GM21528 (cell line): ENCODE data around the gene PARS2.

Experiments used
- ATAC-seq: cut with Tn5 transposase; IDR thresholded peaks from one replicate; pipeline ENCODE4 v1.9.1; 2021; ENCODE audit warnings: mild to moderate bottlenecking, moderate library complexity; ENCODE audit not compliant: unreplicated experiment, low FRiP score

Gene PARS2

DNA sequence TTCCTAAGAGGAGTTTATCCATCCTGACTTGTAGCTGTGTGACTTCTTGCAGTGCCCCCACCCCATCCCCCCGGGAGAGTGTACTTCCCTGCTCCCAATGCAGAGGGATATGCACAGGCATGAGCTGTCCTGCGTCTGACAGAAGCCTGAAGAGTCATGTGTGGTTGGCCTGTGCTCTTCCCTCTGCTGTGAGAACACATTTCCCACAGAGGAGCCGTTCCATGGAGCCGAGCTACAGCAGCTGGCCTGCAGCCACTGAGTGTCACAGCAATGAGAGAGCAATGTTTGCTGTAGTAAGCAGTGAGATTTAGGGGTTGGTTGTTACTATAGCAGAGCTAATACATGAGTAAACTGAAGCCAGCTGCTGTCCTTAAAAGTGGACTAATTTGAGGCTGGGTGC is 22.0 kb downstream of the PARS2 start:
- no peak for ATAC-seq

DNA sequence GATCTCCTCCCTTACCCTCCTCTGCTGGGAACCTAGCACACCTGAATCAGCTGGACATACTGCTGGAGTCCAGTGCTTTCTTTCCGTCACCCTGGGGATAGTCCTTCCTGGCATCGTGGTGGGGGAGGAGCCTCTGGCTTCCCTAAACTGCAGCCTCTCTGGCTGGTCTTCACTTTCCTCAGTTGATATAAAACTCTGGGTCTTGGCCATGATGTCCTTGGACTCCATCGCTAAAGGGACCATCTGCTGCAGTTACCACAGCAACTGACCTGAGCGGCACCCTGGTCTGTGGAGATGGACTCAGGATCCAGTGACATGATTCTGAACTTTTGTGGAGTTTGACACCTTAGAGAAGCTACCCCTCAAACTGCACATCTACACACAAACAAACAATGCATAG is 22.8 kb downstream of the PARS2 start:
- ATAC-seq = no peak

DNA sequence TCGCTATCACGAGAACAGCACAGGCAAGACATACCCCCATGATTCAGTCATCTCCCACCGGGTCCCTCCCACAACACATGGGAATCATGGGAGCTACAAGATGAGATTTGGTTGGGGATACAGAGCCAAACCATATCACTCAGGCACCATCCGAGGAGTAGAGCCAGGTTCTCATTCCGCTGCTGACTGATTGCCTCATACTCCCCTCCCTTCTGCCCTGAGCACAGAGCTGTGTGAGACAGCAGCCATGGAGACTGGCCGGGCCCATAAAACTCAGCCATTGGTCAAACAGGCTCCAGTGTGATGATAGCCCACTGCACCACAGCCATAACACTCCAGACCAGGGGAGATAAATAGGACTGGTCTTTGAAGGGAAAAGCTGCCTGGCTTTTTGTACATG is 26.1 kb downstream of the PARS2 start:
- ATAC-seq = no peak

DNA sequence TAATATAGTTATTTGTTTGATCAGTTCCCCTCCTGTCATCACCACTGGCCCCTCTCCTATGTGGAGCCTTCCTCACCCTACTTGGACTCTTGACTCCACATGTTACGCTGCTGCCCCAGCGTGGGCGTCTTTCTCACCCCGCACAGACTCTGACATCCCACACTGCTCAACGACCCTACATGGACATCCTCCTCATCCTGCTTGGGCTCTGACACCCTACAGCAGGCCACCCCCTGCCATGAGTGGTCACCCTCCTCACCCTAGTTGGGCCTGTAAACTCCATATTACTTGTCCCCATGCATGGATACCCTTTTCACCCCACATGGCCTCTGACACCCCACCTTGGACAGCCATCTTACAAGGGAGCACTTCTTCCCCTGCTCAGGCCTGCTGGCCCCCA is 27.6 kb downstream of the PARS2 start:
- ATAC-seq = no peak

DNA sequence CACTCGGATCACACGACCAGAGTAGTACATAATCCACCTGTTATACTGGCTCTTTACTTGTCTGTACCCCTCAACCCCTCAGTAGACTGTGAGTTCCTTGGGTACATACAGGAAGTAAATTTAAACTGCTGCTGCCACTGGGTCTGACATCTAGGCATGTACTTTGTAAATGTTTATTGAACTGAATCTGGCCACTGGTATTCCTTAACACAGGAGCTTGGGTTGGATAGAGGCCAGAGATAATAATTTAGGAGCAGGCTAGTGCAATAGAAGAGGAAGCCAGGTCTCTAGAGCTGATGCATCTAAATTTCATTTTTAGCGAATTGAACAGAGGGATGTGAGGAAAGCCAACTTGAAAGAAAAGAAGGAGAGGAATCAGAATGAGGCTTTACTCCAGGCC is 36.3 kb downstream of the PARS2 start:
- no peak for ATAC-seq

DNA sequence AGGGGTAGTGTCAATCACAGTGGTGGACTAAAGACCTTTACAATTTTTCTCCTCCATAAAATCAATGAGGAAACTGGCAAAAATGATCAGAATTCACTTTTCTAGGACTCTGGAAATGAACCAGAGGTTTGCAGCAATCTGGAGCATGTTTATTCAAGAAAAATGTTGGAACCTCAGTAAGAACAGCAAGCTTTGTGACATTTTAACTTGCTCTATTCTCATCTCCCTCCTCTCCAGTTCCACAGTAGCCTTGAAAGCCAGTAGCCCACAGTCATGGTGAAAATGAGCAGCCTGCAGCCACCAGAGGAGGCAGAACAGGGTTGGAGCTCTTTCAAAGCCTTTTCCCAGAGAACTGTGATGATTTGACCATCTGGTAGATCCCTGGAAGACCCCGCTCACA is 39.6 kb downstream of the PARS2 start:
- no peak for ATAC-seq

DNA sequence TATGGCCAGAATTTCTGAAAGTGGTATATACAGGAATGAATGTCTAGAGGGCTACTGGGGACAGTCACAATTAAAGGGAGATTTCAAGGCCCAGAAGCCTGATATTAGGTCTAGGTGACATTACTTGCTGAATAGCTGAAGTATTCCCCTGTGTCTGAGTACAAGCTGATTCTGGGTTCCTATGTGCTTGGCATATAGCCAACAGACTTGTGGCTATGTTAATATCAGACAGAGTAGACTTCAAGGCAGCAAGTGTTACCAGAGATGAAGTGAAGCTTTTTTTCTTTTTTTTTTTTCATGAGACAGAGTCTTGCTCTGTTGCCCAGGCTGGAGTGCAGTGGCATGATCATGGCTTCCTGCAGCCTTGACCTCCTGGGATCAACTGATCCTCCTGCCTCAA is 40.3 kb downstream of the PARS2 start:
- no peak for ATAC-seq

DNA sequence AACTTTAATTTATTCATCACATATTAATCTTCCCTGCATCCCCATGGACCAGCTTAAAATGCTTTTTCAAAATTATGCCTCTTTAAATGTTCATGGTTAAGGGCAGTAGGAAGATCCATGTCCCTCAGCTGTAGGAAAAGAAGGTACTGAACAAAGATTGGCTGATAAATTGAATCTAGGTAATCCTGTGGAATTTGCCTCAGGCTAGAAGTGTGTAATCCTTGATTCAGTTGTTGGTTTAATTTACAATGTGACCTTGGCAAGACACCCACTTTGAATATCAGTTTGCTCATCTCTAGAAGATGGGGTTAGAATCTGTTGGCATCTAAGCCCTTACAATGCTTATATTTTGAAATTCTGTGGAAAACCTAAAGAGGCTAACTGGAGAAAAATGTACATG is 42.6 kb downstream of the PARS2 start:
- ATAC-seq = no peak

DNA sequence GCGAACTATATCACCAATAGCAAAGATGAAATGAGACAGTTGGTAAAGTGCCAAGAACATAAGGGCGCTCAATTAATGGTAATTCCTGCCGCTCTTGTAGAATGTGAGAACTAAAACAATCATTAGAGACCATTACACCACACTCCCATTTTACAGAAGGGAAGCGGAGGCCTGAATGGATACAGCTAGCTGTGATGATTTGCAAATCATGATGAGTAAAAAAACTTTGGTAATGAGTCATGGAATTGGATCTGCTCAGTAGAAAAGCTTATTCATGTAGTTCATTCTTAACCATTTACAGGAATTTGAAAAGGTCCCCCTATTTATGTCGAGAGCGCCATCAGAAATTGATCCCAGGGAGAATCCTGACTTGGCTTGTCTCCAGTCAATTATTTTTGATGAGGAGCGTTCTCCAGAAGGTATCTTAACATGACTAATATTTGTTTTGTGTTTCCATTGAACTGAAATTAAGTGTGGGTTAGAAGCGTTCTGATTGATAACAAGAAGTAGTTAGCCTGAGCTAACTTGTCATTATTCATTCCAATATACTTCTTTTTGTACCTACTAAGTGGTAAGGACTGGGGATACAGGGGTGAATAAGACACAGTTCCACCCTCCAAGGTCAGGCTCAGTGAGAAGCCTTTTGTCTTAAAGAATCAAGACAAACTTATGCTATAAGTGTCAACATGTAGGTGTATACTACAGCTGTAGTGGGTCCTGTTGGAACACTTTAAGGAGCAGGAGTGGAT is 47.9 kb downstream of the PARS2 start:
- no peak for ATAC-seq

DNA sequence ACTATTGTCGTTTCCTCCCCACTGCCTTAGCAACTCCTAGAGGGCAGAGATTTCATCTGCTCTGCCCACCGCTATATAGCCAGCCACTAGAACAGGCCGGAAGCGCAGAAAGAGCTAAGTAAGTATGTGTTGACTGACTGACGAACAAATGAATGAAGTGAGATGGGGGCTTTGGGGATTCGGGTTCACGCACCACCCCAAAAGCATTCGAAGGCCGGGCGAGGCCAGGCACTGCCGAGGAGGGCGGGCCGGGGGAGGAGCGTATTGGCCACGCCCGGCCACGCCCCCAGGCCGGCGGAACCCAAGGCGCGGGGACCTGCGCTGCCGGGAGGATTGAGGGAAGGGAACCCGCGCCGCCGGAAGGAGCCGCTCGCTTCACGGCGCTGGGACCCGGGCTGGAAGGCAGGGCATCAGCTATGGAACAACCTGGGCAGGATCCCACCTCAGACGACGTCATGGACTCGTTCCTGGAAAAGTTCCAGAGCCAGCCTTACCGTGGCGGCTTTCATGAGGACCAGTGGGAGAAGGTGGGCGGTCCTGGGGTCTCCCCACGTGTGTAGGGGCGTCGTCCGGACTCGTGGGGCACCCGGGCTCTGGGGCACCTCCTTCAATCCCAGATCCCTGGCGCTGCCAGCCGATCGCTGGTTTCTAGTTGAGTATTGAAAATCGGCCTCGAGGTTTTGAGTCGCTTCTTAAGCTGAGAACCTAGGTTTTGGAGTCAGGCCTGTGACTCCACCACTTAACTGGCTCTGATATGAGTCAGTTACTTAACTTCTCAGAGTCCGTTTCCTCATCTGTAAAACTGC is 48.6 kb downstream of the PARS2 start, which contains the start of gene TTC4:
Gene TTC4 (plus strand): TSS at position 369 of the 806 bp plus-strand sequence. CDS start 48 bp downstream, at position 417.
- peak; percentile 95 for ATAC-seq

DNA sequence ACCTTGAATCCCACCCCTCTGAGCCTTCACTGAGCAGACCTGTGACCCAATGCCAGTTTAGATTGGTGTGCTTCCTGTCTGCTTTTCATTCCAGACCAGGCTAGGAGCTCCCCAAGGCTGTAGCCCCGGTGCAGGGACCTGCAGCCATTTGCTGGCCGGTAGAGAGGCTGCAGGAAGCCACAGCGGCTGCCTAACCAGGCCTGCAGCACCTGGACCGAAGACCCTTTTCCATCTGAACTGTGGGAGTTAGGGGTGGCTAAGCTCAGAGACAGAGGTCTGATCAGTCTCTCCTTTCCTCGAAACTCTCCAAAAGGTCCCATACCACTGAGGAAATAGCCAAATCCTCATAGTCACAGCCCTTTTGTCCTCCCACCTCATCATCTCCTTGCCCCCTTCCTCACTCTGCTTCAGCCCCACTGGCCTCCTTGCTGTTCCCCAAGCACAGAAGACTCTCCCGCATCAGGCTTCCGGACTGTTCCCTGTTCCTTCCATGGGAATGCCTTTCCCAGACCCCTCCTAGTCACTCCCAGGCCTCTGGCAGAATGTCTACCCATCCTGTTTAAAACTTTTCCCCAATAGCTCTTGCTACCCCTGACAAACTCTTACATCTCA is 49.3 kb downstream of the PARS2 start:
- no peak for ATAC-seq

DNA sequence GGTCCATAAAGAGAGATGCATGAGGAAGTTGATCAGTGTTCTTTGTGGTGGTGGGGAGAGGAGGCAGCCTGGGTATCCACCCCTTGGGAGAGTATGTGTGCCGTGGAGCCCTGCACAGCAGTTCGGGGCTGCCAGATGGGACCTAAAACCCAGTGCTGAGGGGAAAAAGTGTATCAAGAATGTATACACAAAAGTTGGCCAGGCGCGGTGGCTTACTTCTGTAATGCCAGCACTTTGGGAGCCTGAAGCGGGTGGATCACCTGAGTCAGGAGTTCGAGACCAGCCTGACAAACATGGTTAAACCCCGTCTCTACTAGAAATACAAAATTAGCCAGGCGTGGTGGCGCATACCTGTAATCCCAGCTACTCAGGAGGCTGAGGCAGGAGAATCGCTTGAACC is 52.8 kb downstream of the PARS2 start:
- no peak for ATAC-seq

DNA sequence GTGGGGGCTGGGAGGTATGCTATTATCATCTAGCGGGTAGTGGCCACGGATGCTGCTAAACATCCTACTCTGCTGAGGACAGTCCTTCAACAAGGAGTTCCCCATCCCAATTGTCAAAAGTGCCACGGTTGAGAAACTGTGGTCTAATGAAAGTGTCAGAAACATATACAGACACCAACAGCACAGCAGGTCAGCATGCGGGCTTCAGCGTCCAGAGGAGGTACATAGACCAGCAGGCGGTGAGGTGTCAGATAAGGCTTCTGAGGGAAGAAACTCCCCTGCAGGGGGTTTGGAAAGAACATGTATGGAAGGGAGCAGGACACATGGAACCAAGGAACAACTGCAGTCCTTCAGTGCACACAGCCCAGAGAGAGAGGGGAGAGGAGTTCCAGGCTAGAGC is 53.5 kb downstream of the PARS2 start:
- no peak for ATAC-seq

DNA sequence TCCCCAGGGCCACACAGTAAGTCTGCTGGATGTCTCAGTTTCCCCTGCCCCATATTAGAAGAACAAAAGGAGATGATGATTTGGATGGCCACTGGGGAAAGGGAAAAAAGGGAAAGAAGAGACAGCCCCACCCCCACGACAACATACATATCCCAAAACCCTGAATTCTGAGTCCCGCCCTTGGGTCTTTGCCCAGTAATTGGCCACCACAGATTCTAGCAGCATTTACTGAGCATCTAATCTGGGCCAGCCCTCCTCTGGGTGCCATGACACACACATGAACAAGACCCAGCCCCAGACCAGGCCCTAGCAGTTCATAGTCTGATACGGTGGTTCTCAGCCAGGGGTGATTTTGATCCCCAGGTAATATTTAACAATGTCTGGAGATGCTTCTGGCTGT is 53.9 kb downstream of the PARS2 start:
- ATAC-seq = no peak

DNA sequence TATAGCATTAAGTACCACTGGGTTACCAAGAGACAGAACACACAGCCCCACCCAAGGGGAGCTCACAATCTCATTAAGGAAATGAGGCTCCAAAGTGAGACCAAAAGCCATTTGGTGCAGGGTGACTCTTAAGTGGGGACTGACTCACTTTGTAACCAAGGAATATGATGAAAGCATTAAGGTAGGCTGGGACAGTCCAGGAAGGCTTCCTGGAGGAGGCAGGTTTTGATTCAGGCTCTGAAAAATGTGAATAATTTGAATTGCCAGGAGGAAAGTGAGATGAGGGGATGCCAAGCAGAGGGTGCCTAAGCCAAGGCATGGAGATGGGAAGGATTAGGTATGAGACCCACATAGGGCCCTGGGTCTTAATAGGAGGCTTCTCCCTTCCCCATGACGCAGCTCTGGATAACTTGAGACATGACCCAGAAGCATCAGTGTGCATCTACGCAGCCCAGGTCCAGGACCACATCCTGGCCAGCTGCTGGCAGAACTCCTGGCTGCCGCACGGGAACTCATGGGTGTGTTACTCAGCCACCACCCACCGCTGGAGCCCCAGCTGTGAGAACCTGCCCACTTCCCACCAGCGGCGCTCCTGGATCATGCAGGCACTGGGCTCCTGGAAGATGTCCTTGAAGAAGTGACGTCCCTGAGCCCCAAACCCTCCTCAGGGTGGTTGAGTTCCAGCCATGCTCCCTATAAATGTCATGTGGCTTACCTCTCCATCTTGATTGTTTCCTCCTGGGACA is 54.6 kb downstream of the PARS2 start:
- ATAC-seq = no peak

DNA sequence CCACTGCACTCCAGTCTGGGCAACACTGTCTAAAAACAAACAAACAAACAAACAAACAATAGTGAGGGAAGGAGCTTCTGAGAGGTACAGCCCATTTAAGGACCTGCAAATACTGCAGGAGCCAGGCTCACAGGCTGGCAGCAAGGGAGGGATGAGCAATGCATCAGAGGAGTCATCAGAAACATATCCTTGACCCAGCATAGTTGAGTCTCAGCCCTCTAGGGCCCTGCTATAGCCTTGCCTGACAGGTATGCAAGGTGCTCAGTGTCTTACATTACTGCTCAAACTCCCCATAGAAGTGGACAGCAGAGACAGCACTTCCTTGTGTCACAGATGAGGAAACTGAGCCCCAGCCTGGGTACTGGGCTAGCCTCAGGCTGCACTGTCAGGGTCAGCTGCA is 55.9 kb downstream of the PARS2 start:
- ATAC-seq = no peak
